H1 (cell line): ENCODE measurements around the gene KIAA1328. TPM values are rescaled to one million over a fixed set of nuclear protein-coding genes. Genes with fewer than 3 reads are reported as not detected.

Experiments
- CTCF ChIA-PET: fragments of 300-600 bp; sonication (Branson Sonifier 250); formaldehyde crosslinking; loops from one replicate; lab custom pipeline; 2021; ENCODE audit not compliant: partially characterized antibody; lab: Charles Lee
- POLR2A ChIA-PET: fragments of 300-600 bp; sonication (Branson Sonifier 250); formaldehyde crosslinking; loops from one replicate; lab custom pipeline; 2021; ENCODE audit warnings: inconsistent platforms; ENCODE audit not compliant: partially characterized antibody; lab: Charles Lee
- DNase-seq, 2 experiments: peaks; one replicate each; pipeline versions ENCODE4 v3.0.0 to v3.0.0-alpha.2; 2010 to 2022; ENCODE audit warnings: low spot score in 2 of 2, low read depth in 1 of 2, mixed read lengths in 1 of 2
- FAIRE-seq: peaks from 2 replicates; lab custom pipeline; 2011; peaks lifted over from hg19 to GRCh38; lab: Jason Lieb, UNC
- H2AFZ ChIP-seq: 2 replicates; pipeline ENCODE4 v1.8.1; 2012; ENCODE audit warnings: low read length, inconsistent platforms
- H2AK5ac ChIP-seq: 2 replicates; pipeline ENCODE4 v1.6.1; 2013; ENCODE audit warnings: low read depth, low read length
- H2BK120ac ChIP-seq: replicated peaks from 2 replicates; pipeline ENCODE3; 2013; ENCODE audit warnings: low read depth, low read length, inconsistent platforms
- H2BK12ac ChIP-seq: 2 replicates; pipeline ENCODE4 v1.6.1; 2013; ENCODE audit warnings: low read depth, low read length
- H2BK15ac ChIP-seq: 2 replicates; pipeline ENCODE4 v1.6.1; 2013; ENCODE audit warnings: low read length
- H2BK20ac ChIP-seq: 2 replicates; pipeline ENCODE4 v1.6.1; 2013; ENCODE audit warnings: low read length
- H2BK5ac ChIP-seq: 2 replicates; pipeline ENCODE4 v1.6.1; 2013; ENCODE audit warnings: low read depth, low read length
- H3K14ac ChIP-seq: 2 replicates; pipeline ENCODE4 v1.6.1; 2013; ENCODE audit warnings: inconsistent platforms; ENCODE audit not compliant: insufficient read length
- H3K18ac ChIP-seq: 2 replicates; pipeline ENCODE4 v1.6.1; 2013; ENCODE audit warnings: low read length; ENCODE audit errors: extremely low read depth
- H3K23ac ChIP-seq: 2 replicates; pipeline ENCODE4 v1.6.1; 2013; ENCODE audit warnings: inconsistent platforms; ENCODE audit not compliant: insufficient read length
- H3K23me2 ChIP-seq: 2 replicates; pipeline ENCODE4 v1.6.1; 2013; ENCODE audit warnings: low read depth, low read length
- H3K27ac ChIP-seq: 2 replicates; pipeline ENCODE4 v1.6.1; 2011; ENCODE audit warnings: low read depth, low read length, inconsistent platforms
- H3K27me3 ChIP-seq, 4 experiments: replicated peaks in 1 of 4; 1 replicate in 1 of 4; 2 replicates in 3 of 4; pipeline versions ENCODE4 v1.6.1 to v1.8.1; 2011 to 2013; ENCODE audit warnings: low read length in 3 of 4, mild to moderate bottlenecking in 3 of 4, inconsistent platforms in 2 of 4, mixed read lengths in 2 of 4, moderate library complexity in 1 of 4; ENCODE audit not compliant: control insufficient read depth in 3 of 4, insufficient read depth in 3 of 4; ENCODE audit errors: extremely low read depth in 1 of 4
- H3K36me3 ChIP-seq, 4 experiments: 2 replicates each; pipeline versions ENCODE4 v1.6.1 to v1.8.1; 2011 to 2013; ENCODE audit warnings: mild to moderate bottlenecking in 4 of 4, low read length in 3 of 4, moderate library complexity in 2 of 4, control low read depth in 1 of 4, inconsistent platforms in 1 of 4; ENCODE audit not compliant: insufficient read depth in 4 of 4, control insufficient read depth in 2 of 4
- H3K4ac ChIP-seq: replicated peaks from 2 replicates; pipeline ENCODE3; 2013; ENCODE audit warnings: low read length, low read depth, mixed read lengths, inconsistent platforms; ENCODE audit not compliant: insufficient read length
- H3K4me1 ChIP-seq, 4 experiments: replicated peaks in 1 of 4; 1 replicate in 1 of 4; 2 replicates in 3 of 4; pipeline versions ENCODE4 v1.6.1 to v1.8.1; 2011 to 2013; ENCODE audit warnings: low read length in 3 of 4, inconsistent platforms in 2 of 4, mixed read lengths in 1 of 4; ENCODE audit not compliant: insufficient read depth in 4 of 4, control insufficient read depth in 3 of 4
- H3K4me2 ChIP-seq, 2 experiments: 2 replicates each; pipeline versions ENCODE4 v1.6.1 to v1.8.1; 2011 to 2013; ENCODE audit warnings: low read depth in 2 of 2, low read length in 2 of 2, control low read depth in 1 of 2, inconsistent platforms in 1 of 2, mild to moderate bottlenecking in 1 of 2; ENCODE audit not compliant: insufficient read depth in 1 of 2
- H3K4me3 ChIP-seq, 4 experiments: fragments of 200-600, 300-600 bp in 1 of 4; sonication (generic), shearing (Covaris generic), sonication (Bioruptor Twin) in 1 of 4; 2 replicates each; pipeline versions ENCODE4 v1.5.1 to v1.8.1; 2011 to 2016; ENCODE audit warnings: low read length in 4 of 4, low read depth in 3 of 4, control low read depth in 2 of 4, inconsistent platforms in 2 of 4, mild to moderate bottlenecking in 2 of 4, mixed read lengths in 1 of 4, moderate library complexity in 1 of 4; ENCODE audit not compliant: insufficient read depth in 2 of 4; ENCODE audit errors: extremely low read depth in 1 of 4
- H3K56ac ChIP-seq: replicated peaks from 2 replicates; pipeline ENCODE3; 2013; ENCODE audit warnings: low read depth, mild to moderate bottlenecking, mixed read lengths, low read length, inconsistent platforms; ENCODE audit not compliant: insufficient read length
- H3K79me1 ChIP-seq: 2 replicates; pipeline ENCODE4 v1.6.1; 2013; ENCODE audit warnings: low read depth, low read length, control low read depth
- H3K79me2 ChIP-seq, 2 experiments: 2 replicates each; pipeline versions ENCODE4 v1.6.1 to v1.8.1; 2012 to 2013; ENCODE audit warnings: low read length in 2 of 2, mild to moderate bottlenecking in 2 of 2, inconsistent platforms in 1 of 2; ENCODE audit not compliant: insufficient read depth in 2 of 2, control insufficient read depth in 1 of 2
- H3K9ac ChIP-seq, 4 experiments: replicated peaks in 1 of 4; 1 replicate in 1 of 4; 2 replicates in 3 of 4; pipeline versions ENCODE4 v1.6.1 to v1.8.1; 2011 to 2013; ENCODE audit warnings: low read depth in 3 of 4, low read length in 3 of 4, control low read depth in 2 of 4, mild to moderate bottlenecking in 2 of 4, moderate library complexity in 2 of 4, inconsistent platforms in 1 of 4; ENCODE audit errors: extremely low read depth in 1 of 4
- H3K9me3 ChIP-seq, 2 experiments: 2 replicates each; pipeline versions ENCODE4 v1.6.1 to v1.8.1; 2012 to 2013; ENCODE audit warnings: mild to moderate bottlenecking in 2 of 2, moderate library complexity in 2 of 2, control low read depth in 1 of 2, inconsistent platforms in 1 of 2, low read depth in 1 of 2, low read length in 1 of 2, mixed read lengths in 1 of 2; ENCODE audit not compliant: insufficient read depth in 2 of 2
- H4K20me1 ChIP-seq, 2 experiments: replicated peaks in 1 of 2; 2 replicates each; pipeline versions ENCODE3 to v1.8.1; 2011 to 2013; ENCODE audit warnings: inconsistent platforms in 2 of 2, low read length in 2 of 2, mild to moderate bottlenecking in 1 of 2; ENCODE audit not compliant: insufficient read depth in 2 of 2, control insufficient read depth in 1 of 2
- H4K5ac ChIP-seq: 2 replicates; pipeline ENCODE4 v1.6.1; 2013; ENCODE audit warnings: low read length, low read depth, mixed read lengths, inconsistent platforms; ENCODE audit not compliant: insufficient read length
- H4K8ac ChIP-seq: 2 replicates; pipeline ENCODE4 v1.8.0; 2013; ENCODE audit warnings: mild to moderate bottlenecking, moderate library complexity, low read length, inconsistent platforms; ENCODE audit not compliant: insufficient read depth; ENCODE audit errors: extremely low read depth
- H4K91ac ChIP-seq: replicated peaks from 2 replicates; pipeline ENCODE3; 2013; ENCODE audit warnings: low read length, mixed read lengths, inconsistent platforms; ENCODE audit not compliant: insufficient read length
- ATF3 ChIP-seq: IDR thresholded peaks from 2 replicates; pipeline ENCODE4 v1.6.1; 2011; ENCODE audit warnings: low read depth, mild to moderate bottlenecking, low read length; ENCODE audit not compliant: insufficient read depth
- CREB1 ChIP-seq: IDR thresholded peaks from 2 replicates; pipeline ENCODE4 v1.6.1; 2012; ENCODE audit warnings: inconsistent platforms
- CTBP2 ChIP-seq: IDR thresholded peaks from 2 replicates; pipeline ENCODE4 v1.7.0; 2011; ENCODE audit warnings: borderline replicate concordance, mild to moderate bottlenecking, moderate library complexity, mixed read lengths, low read length; ENCODE audit not compliant: insufficient read depth, insufficient read length
- CTCF ChIP-seq, 3 experiments: IDR thresholded peaks; 1 replicate in 2 of 3; 2 replicates in 1 of 3; pipeline versions ENCODE4 v1.5.1 to v1.6.1; 2011; ENCODE audit warnings: low read length in 3 of 3, mild to moderate bottlenecking in 3 of 3, inconsistent platforms in 2 of 3, low read depth in 1 of 3, moderate library complexity in 1 of 3; ENCODE audit not compliant: insufficient read depth in 1 of 3; ENCODE audit errors: control extremely low read depth in 1 of 3
- EZH2 ChIP-seq: fragments of 200-600 bp; sonication (generic); IDR thresholded peaks from 2 replicates; pipeline ENCODE4 v1.7.1; 2012; ENCODE audit warnings: low read depth, mild to moderate bottlenecking, moderate library complexity, low read length, inconsistent platforms; ENCODE audit not compliant: severe bottlenecking
- KDM5A ChIP-seq: fragments of 200-600 bp; IDR thresholded peaks from 2 replicates; pipeline ENCODE4 v1.7.1; 2012; ENCODE audit warnings: mild to moderate bottlenecking, low read length, inconsistent platforms, mixed read lengths
- POLR2AphosphoS5 ChIP-seq: IDR thresholded peaks from 2 replicates; pipeline ENCODE4 v1.6.1; 2011; ENCODE audit warnings: low read depth, low read length
- SP4 ChIP-seq: IDR thresholded peaks from 2 replicates; pipeline ENCODE4 v1.6.1; 2012; ENCODE audit warnings: low read length, inconsistent platforms
- TAF1 ChIP-seq: IDR thresholded peaks from 2 replicates; pipeline ENCODE4 v1.6.1; 2011; ENCODE audit warnings: mild to moderate bottlenecking, low read depth, low read length
- TEAD4 ChIP-seq: IDR thresholded peaks from 2 replicates; pipeline ENCODE4 v1.6.1; 2012; ENCODE audit warnings: low read depth, low read length, inconsistent platforms, mixed read lengths
- ZNF274 ChIP-seq: IDR thresholded peaks from 2 replicates; pipeline ENCODE4 v1.7.0; 2012; ENCODE audit warnings: low read length, borderline replicate concordance; ENCODE audit errors: extremely low read depth
- WGBS, 2 experiments: shearing (Covaris generic) in 1 of 2; methylation state at CpG; one replicate each; pipeline versions ENCODE4 v1.1.6 to v1.1.7; 2013 to 2015; ENCODE audit warnings: low lambda C conversion rate in 2 of 2, mixed read lengths in 2 of 2, inconsistent platforms in 1 of 2, low coverage in 1 of 2, missing lambda C conversion rate in 1 of 2; ENCODE audit not compliant: insufficient replicate concordance in 2 of 2, insufficient coverage in 1 of 2, insufficient read length in 1 of 2; ENCODE audit errors: extremely low coverage in 1 of 2, missing lambda C conversion rate in 1 of 2; 5-methylcytosine and 5-hydroxymethylcytosine counted together
- polyA plus RNA-seq, 7 experiments: library from polyadenylated mRNA; depleted of rRNA in 3 of 7; stranded (reverse) in 5 of 7; unstranded in 2 of 7; fragments of >200 nt in 5 of 7; fragments of 200-250 nt in 2 of 7; gene quantifications; 1 replicate in 5 of 7; 2 replicates in 1 of 7; 4 replicates in 1 of 7; pipeline versions ENCODE4 v1.2.1 to v1.2.3, GENCODE V29; 2011 to 2013; ENCODE audit warnings: missing spikeins in 2 of 7, mixed read lengths in 2 of 7
- total RNA-seq: library from RNA; stranded (reverse); fragmentation: NEBNext Ultra II Directional; extraction: Animal tissue kit (Norgen Biotek cat#: 25700); gene quantifications from 2 replicates; pipeline ENCODE4 v1.2.1, GENCODE V29; 2021

The KIAA1328 gene
- total and polyA plus RNA-seq, 2 of the 8 experiments (the other 6 are each of a cell fraction or from before 2014, with no cell fraction given) = 2.6 to 5.7 TPM

- FAIRE-seq = no peak
Observed at GRCh38 chr18:36780748-36781147, 48.2 kb upstream of the KIAA1328 start.

More at GRCh38 chr18:36780748-36781147, 48.2 kb upstream of the KIAA1328 start:
- Histone ChIP-seq H4K8ac (no peak overlapping the region), H3K14ac (no peak overlapping the region), H3K23ac (no peak overlapping the region), H3K4me2 (no peak overlapping the region), H2BK120ac (no peak overlapping the region), H3K18ac (no peak overlapping the region), H3K4ac (no peak overlapping the region), H3K27me3 (no peaks in the 10 kb centered on the region), H3K9me3 (no peaks in the 10 kb centered on the region), H3K79me1 (no peaks in the 10 kb centered on the region), H3K4me1 (no peaks in the 10 kb centered on the region), H4K20me1 (no peaks in the 10 kb centered on the region), H2BK12ac (no peak overlapping the region), H2BK5ac (no peak overlapping the region), H3K9ac (no peak overlapping the region), H4K91ac (no peak overlapping the region), H3K27ac (no peak overlapping the region), H2AK5ac (no peak overlapping the region), H3K79me2 (no peaks in the 10 kb centered on the region), H3K23me2 (no peaks in the 10 kb centered on the region), H2AFZ (no peak overlapping the region), H3K56ac (no peak overlapping the region), H4K5ac (no peak overlapping the region), H2BK15ac (no peak overlapping the region), H3K36me3 (peaks cover 0 to 2% (median 0%) of the 10 kb centered on the region in 4 experiments; a peak in 2 of 8 replicates), H2BK20ac (no peak overlapping the region), H3K4me3 (no peak overlapping the region)
- WGBS, 2 experiments = 80% methylated on average over 2 of the region's 2 CpGs; no CpG with 5 or more reads in 1 of the 2 experiments
- ChIA-PET POLR2A (interaction anchor here (1.9 to 2.2 kb wide), 2 partner anchors 8 to 16 kb away, joined by 4 to 5 read pairs; no protein-coding TSS in a partner anchor), CTCF (interaction anchor here (0.6 to 0.8 kb wide), 2 partner anchors 17 to 37 kb away, joined by 3 read pairs; no protein-coding TSS in a partner anchor)
- TF ChIP-seq EZH2 (no peak), TEAD4 (no peak), ATF3 (no peak), POLR2AphosphoS5 (no peak), CREB1 (no peak), CTBP2 (no peak), CTCF (IDR thresholded peaks at IDR 0.05; ENCODE audit: control extremely low read depth in 1 of 3, insufficient read depth in 1 of 3, low read depth in 1 of 3, low read length in 3 of 3) (no peak), SP4 (no peak), KDM5A (no peak), ZNF274 (no peak), TAF1 (no peak)
- DNase-seq = no peak
